ENCODE measurements around the gene RAD51B.
"Not testable (repeated sequence)": the region's sequence is repeated elsewhere in the genome, so short reads cannot be mapped to it uniquely, and the experiment has no call there.

RAD51B gene

DNA sequence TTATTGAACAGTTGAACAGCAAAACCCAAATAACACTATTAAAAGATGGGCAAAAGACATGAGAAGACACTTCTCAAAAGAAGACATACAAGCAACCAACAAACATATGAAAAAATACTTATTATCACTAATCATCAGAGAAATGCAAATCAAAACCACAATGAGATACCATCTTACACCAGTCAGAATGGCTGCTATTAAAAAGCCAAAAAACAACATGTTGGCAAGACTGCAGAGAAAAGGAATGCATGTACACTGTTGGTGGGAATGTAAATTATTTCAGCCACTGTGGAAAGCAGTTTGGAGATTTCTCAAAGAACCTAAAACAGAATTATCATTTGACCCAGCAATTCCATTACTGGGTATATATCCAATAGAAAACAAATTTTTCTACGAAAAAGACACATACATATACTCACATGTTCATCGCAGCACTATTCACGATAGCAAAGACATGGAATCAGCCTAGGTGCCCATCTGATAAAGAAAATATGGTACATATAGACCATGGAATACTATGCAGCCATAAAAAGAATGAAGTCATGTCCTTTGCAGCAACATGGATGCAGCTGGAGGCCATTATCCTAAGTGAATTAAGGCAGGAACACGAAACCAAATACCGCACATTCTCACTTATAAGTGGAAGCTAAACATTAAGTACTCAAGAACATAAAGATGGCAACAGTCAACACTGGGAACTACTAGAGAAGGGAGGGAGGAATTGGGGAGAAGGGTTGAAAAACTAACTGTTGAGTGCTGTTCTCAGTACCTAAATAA is 367.1 kb downstream of the RAD51B start:
- DNase-seq: not testable (repeated sequence)

DNA sequence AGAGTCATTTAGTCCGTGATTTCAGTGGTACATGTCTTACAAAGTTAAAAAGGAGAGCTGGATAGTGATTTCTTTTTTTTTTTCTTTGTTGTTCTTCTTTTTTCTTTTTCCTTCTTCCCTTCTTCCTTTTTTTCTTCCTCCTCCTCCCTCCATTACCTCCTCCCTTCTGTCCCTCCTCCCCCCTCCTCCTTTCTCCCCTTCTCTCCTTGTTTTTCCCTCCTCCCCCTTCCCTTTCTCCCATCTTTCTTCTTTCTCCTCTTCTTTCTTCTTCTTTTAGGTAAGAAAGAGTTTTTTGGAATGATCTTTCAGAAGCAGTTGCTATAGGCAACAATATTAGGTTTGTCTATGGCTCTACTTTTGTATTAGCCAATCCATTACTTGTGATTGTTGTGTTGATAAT is 368.6 kb downstream of the RAD51B start:
- DNase-seq: no peak

DNA sequence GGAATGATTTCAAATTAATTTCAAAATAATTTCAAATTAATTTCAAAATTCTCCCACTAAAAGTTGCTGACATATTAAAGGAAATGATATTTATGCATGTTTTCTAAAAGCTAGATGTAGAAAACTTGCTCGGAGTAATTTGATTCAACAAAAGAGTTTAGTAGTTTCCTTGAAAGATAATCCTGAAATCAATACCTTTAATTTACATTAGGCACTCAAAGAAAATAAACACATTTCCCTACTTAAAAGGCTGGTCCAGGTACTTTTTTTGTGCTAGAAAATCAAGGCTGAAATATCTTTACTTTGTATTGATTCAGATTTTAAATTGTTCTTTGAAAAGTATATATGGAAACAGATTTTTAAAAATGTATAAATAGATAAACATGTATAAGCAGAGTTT is 370.5 kb downstream of the RAD51B start:
- DNase-seq: no peak

DNA sequence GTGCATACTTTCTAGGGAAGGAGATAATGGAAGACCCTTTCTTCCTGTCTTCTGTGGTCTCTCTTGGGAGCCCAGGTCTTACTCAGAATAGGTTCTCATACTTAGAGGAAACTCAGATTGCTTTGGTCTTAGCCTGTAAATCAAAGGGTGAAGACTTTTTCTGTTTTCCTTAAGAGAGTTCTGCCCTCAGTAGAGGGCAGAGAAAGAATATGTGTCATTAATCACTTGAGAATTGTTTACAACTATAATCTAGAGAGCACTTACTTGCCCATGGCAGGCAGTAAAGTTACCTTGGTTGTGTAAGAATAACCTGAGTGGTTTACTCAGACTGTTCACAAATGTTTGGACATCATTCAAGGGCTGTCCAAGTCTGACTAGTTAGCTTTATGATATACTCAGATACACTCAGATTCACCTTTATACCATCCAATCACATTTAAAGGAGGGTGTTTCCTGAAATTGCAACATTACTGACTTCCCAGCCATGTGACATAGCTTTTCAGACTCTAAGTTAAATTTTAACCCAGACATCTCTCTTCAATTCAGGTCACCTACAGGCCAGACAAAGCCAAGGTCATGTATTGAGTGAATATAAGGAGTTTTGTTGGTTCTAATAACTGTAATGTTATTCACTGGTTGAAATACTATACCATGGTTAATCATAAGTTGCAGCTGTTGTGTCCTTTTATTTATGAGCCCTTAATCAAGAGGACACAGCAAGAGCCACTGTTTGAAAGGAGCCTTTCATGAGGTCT is 372.2 kb downstream of the RAD51B start:
- DNase-seq: no peak

DNA sequence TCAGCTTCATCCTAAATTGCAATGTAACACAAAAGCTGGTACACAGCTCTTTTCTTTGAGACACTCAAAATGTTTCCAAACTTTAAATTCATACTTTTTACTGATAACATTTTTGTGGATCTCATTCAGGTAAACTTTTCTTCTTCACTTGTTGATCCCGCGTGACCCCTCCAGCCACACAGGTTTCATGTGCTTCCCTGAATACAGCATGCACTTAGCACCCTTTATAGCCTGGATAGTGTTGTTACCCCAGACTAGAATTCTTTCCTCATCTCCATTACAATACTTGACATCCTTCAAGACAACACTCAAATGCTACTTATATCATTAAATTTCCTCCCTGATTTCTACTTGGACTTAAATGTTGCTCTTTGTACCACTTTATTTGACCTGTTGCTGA is 373.4 kb downstream of the RAD51B start:
- DNase-seq: no peak

DNA sequence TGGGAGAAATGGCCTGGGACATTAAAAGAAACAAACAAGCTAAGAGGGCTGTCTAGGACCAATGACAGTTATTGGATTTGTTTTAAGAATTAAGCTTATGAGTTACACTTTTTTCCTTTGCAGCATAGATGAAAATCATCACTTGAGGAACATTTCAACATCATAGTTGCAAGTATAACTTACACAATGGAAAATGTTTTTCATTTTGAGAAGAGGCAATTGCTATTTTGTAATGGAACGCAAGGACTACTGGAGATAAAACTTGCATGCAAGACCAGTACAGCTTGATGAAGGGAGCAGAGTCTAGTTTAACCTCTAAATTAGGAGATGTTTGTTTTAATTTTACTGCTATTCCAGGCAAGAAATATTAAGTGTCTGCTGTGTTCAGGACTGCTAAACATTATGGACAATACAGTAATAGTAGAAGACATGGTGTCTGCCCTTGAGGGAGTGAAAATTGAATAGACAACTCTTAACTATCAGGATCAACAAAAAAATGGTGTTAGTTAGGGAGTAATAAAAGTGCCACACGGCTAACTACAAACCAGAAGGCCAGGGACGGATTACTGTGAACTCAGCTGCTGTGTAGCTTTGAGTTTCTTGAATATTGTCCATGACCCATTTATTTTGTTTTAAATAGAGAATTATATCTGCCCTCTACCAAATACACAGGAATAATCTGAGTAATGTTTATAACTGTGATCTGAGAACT is 374.5 kb downstream of the RAD51B start:
- DNase-seq: no peak

DNA sequence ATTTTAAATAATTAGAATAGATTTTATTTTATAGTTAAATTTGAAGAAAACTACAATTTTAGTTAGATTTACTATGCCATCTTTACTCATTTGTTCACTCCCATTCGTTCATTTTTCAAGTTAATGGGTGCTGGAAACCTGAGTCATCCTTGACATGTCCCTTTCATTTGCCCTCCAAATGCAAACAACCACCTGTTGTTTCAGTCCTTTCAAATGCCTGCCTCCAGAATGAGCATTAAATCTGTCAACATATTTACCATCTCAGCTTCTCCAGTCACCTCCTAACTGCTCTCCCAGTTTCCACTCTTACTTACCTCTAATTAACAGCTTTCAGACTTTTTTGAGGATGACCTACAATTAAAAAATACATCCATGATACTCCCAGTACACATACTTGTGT is 375.5 kb downstream of the RAD51B start:
- peak; percentile 47 to 65 for DNase-seq

DNA sequence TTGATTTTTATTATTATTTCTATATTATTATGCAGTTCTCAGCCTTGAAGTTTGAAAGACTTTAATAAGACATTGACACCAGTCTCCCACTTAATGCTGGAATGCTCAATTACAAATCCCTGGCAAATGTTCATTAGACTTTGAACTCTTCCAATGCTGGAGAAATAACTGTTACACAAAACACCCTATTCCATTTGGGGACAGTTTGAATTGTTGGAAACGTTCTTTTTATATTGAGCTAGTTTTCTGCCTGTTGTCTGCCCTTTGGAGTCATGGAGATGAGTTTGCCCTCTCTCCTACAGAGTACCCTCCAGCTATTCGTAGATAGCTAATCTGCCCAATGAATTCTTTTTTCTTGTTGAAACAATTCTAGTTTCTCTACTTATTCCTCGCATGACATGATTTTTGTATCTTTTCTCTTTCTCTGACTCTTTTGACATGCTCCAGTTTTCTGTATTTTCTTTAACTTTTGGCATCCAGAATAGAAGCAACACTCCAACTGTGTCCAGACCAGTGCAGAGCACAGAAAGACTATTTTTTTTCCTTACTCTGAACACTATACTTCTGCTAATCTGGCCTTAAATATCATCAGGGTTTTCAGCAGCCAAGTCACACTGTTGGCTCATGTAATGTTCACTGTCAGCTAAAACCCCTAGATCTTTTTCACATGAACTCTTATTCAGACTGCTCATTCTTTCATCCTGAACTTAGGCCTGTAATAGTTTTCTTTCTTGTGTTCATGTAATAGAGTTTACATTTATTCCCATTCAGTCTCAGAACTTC is 379.3 kb downstream of the RAD51B start:
- no peak for DNase-seq

DNA sequence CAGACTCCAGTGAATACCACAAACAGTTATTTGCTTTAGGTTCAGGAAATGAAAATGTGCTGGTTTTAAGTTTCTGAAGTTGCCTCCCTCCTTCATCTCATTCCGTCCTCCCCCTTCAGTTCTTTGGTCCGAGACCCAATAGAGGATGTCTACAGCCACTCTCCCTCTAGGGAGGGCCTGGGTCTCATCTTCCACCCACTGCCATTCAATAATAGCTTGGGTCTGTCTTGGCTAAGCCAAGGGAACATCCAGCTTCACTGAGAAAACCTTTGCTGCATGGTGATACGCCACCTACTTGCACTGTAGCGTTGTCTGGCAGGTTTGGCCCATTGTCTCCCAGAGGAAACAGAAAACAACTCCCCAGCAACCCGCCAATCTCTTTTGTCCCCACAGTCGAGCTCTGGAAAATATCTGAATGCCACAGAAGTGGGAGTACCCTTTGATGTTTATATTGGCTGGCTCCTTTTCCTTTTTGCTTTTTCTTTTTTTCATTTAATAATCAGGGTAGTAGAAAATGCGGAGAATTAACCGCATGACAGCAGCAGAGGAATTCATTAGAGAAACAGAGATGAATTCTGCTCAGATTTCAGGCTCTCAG is 380.1 kb downstream of the RAD51B start:
- DNase-seq: no peak

DNA sequence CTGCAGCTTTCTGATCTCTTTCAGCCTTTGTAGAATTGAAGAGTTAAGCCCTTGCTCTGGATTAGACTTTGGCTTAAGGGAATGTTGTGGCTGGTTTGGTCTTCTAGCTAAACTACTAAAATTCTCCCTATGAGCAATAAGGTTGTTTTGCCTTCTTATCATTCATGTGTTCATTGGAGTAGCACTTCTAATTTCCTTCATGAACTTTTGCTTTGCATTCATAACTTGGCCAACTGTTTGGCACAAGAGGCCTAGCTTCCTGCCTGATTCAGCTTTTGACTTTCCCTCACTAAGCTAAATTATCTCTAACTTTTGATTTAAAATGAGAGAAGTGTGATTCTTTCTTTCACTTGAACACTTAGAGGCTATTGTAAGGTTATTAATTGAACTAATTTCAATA is 384.3 kb downstream of the RAD51B start:
- DNase-seq: no peak

DNA sequence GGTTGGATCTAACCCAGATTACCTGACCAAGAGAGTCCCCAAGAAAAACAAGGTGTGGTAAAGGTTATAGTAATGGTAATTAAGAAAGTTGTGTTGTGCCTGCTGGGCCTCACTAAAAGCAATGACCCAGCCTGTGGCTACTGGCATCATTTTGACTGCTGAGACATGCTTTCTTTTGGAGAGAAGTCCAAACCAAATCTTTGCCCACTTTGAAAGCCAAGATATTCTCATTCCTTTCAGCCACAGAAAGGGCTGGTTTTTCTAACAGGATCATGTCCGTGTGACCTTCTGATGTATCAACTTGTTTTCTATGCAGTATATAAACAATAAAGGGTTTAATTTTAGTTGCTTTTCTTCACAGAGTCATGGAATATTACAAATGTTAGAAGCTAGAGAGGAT is 388.6 kb downstream of the RAD51B start:
- no peak for DNase-seq

DNA sequence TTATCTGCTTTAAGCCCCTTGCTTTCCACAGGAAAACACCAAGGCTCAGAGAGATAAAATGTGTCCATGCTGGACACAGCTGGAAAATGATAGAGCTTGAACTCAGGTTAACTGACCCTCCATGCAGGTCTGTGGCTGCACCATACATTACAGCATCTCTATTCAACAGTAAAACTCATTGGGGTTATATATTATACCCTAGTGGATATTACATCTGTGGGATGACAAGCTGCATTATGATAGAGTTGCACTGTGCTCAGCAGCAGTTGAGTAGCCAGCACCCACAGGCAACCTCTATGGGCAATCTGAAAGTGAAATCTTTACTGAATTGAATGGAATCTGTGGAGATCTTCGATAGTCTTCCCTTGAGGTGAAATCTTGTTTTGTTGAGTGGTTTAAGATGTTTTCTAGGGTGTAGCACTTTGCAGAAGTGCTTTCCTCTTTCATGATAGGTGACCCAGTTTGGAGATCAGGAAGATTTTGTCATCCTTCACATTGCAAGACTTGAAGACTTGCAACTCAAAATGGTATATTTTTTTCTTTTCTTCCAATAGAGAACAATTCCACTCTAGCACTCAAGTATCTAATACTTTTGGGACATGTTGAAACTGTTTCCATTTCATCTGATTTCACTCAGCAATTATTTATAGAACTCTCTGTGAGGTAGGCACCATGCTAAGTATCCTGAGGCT is 389.2 kb downstream of the RAD51B start:
- no peak for DNase-seq

DNA sequence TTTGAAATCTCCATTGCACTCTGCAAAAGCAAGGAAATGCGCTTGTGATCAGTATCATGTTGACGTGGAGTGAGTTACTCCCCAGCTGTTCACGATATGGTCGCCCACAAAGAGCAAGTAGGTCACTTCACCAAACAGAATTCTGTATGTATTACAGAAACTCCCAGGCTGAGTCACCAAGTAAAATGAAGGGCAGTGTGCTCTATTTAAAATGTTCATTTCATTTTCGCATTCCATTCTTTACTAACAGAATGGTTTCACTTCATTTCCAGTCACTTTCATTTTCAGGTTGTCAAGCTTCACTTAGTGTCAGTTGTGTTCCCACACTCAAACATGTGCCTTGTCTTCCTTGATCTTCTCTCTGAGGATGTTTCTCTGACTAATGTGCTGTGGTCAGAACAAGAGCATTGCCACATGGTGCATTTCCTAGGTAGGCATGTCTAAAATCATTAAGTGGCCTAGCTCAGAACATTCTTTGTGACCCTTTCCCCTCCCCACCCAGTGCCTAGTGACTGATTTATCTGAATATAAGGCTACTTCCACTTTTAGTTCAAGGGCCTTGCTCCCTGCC is 391.2 kb downstream of the RAD51B start:
- no peak for DNase-seq

DNA sequence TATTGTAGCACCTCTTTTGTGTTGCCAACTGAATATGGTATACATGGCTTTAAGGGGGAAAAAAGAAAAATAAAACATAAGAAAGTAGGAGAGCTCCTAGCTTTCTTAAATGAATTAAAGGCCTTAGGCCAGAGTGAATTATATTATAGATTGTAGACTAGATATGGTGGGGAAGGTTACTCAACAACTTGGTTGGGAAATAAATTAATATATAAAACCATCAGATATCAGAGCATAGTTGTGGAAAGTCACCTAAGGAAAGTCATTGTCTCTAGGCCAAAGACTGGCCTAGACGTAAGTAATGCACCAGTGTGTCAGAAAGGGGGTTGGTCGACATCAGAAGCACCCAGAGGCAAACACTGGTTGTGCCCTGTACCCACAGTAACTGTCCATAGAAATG is 391.8 kb downstream of the RAD51B start:
- no peak for DNase-seq

DNA sequence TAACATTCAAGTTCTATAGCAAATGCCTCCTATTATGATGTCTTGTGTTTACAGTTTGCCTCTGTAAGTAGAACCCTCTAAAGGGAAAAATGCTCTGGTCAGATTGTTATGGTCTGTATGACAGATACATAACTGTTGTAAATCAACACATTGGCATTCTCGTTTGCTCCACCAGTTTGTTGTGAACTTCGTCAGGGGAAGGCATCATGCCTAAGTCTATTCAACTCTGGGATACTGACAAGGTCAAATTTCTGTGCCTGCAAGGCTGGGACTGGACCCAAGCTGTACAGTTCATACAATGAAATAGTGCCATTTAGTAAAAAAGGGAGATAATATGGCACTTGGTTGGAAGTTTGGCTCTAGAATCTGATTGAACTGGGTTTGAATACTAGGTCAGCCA is 392.3 kb downstream of the RAD51B start:
- no peak for DNase-seq

DNA sequence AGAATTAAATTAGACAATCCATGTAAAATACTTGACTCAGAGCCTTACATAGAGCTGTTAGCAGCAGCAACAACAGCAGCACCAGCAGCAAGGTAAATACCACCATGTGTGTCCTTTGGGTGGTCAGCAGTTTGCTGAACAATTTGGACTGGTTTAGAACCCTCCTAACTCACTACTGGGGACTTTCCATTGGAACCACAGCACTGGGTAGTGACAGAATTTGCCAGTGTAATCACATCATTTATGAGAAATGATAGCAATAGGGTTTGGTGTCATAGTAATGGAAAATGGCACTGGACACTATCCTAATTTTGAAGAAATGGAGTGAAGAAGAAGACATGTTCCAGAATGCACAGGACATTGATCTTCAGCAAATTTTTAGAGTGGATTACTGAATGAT is 392.8 kb downstream of the RAD51B start:
- DNase-seq: no peak

DNA sequence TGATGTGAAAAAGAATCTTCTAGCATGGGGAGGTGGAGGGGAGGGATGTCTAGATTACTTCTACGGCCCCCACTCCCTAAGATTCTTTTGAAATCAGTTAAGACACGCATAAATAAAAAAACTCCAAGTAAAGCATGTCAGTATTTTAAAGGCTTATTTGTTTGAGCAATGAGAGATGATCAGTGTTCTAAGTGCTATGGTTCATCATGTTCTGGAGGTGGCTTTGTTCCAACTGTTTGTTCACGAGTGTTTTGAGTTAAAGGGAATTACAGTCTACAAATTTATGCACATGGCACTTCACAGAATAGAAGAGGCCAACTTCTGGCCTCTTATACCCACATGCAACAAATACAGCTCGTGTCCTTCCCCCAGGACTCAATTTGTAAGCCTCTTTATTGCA is 394.9 kb downstream of the RAD51B start:
- no peak for DNase-seq

DNA sequence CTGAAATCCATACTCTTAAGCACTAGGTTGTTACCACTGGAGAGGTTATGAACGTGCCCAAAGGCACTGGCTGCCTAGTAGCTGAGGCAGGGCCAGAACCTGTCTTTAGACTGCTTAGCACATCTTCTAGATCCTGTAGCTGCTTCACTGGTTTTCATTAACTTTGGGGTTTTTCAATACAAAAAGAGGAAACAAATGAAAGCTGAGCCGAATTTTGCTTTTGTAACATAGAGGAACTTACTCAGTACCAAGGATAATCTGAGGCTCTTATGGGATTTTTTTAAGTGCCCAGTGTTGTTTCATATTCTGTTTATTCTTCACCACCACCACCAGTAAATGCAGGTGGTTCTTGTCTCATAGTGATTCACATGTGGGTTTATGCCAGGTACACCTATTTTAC is 396.1 kb downstream of the RAD51B start:
- DNase-seq: no peak

DNA sequence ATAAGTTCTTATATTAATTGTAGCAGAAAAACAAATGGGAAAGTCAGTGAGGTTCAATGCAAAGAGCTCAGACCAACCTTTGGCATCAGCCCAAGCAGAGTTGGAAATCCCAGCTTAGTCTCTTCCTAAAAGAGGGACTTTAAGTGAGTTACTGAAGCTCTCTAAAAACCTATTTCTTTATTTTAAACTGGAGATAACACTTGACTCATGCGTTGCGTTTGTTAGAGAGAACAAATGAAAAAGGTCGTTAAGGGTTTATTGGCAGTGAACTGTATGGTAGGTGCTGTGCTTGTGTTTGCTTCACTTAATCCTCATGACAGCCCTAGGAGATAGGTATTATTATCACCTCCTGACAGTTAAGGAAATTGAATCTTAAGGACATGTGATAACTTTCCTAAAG is 396.5 kb downstream of the RAD51B start:
- DNase-seq: no peak

DNA sequence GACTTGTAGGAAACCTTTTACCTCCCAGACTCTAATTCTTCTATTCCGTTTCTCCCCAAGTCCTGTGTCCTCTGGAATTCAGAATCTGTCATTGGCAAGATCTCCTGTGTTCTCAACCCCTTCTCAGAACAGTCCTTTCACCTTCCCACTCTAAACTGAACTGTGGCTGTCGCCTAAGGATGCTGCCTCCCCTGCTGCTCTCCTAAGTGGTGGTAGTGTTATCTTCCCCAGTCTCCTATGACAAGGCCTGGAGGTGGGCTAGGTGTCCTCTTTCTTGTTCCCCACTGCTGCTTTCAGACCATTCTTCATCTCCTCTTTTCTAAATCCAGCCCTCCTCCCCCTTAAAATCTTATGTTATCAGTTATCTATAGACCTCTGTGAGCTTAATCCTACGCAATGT is 397.4 kb downstream of the RAD51B start:
- DNase-seq: no peak

DNA sequence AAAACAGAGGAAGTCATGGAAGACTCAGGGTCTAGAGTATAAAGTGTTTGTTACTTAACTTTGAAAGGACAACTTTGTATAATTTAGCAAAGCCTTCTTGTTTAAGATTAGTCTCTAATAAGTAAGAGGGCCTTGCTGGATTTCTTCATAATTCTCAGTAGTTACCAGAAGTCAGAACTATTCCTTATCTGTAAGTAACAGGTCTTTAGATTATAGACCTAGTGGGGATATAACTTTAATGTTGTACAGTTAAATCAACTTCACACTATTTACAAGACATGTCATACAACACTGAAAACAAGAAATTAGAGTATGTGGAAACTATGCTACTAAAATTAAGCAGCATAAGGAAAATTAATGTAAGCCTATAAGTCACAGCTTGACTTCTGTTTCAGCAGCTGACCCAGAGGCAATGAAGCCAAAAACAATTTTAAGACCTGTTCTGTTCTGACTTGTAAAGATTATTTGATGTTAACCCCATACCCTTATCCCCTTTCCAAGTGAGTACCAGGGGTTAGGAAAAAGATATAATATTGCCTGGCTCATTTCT is 398.3 kb downstream of the RAD51B start:
- no peak for DNase-seq

Measured in SHP77 (cell line).